PC-9 (cell line): ENCODE results near the gene LARP4B. TPM values are rescaled to one million over a fixed set of nuclear protein-coding genes. Genes with fewer than 3 reads are reported as not detected.

Experiments
- BruUV-seq: library from RNA; stranded (reverse); fragments of 400-500 nt; replicated peaks from 2 replicates; lab custom pipeline; 2021; lab: Mats Ljungman, UMichigan
- CTCF ChIA-PET: fragments of 300-600 bp; sonication (Branson Sonifier 250); formaldehyde crosslinking; loops from one replicate; lab custom pipeline; 2022; ENCODE audit warnings: antibody characterized with exemption; lab: Charles Lee
- POLR2A ChIA-PET: fragments of 300-600 bp; sonication (Branson Sonifier 250); formaldehyde crosslinking; loops from one replicate; lab custom pipeline; 2022; ENCODE audit warnings: antibody characterized with exemption; ENCODE audit not compliant: unreplicated experiment; lab: Charles Lee
- DNase-seq, 2 experiments: peaks; one replicate each; pipeline versions ENCODE4 v3.0.0 to v3.0.0-alpha.2; 2015 to 2022; ENCODE audit warnings: mixed read lengths in 1 of 2
- H2AFZ ChIP-seq: fragments of 200-600 bp; sonication (generic); 2 replicates; pipeline ENCODE4 v1.8.1; 2017; ENCODE audit warnings: antibody characterized with exemption
- H3F3A ChIP-seq: fragments of 200-600 bp; sonication (generic); 2 replicates; pipeline ENCODE4 v1.8.1; 2017; ENCODE audit warnings: antibody characterized with exemption, mild to moderate bottlenecking, low read depth; ENCODE audit not compliant: insufficient read depth
- H3K27ac ChIP-seq: fragments of 200-600 bp; sonication (generic); 2 replicates; pipeline ENCODE4 v1.6.1; 2016; ENCODE audit warnings: mixed run types
- H3K27me3 ChIP-seq: fragments of 200-600 bp; sonication (generic); 2 replicates; pipeline ENCODE4 v1.6.1; 2016; ENCODE audit warnings: low read depth, mixed run types; ENCODE audit not compliant: insufficient read depth
- H3K36me3 ChIP-seq: fragments of 200-600 bp; sonication (generic); 2 replicates; pipeline ENCODE4 v1.6.1; 2016; ENCODE audit warnings: low read depth, mixed run types
- H3K4me1 ChIP-seq: fragments of 200-600 bp; sonication (generic); replicated peaks from 2 replicates; pipeline ENCODE4 v1.6.1; 2016; ENCODE audit warnings: mixed run types; ENCODE audit not compliant: insufficient read depth
- H3K4me2 ChIP-seq: fragments of 200-600 bp; sonication (generic); 2 replicates; pipeline ENCODE4 v1.6.1; 2017; ENCODE audit warnings: mixed run types
- H3K4me3 ChIP-seq: fragments of 200-600 bp; sonication (generic); 2 replicates; pipeline ENCODE4 v1.6.1; 2016; ENCODE audit warnings: mixed run types
- H3K79me2 ChIP-seq: fragments of 200-600 bp; sonication (generic); 2 replicates; pipeline ENCODE4 v1.6.1; 2017; ENCODE audit warnings: low read depth, mixed run types
- H3K9me2 ChIP-seq: fragments of 200-600 bp; sonication (generic); 2 replicates; pipeline ENCODE4 v1.8.1; 2017; ENCODE audit warnings: mild to moderate bottlenecking; ENCODE audit not compliant: insufficient read depth
- H3K9me3 ChIP-seq: fragments of 200-600 bp; sonication (generic); 2 replicates; pipeline ENCODE4 v1.8.1; 2016; ENCODE audit warnings: low read depth; ENCODE audit not compliant: insufficient read depth
- H4K20me1 ChIP-seq: fragments of 200-600 bp; sonication (generic); 2 replicates; pipeline ENCODE4 v1.8.1; 2017; ENCODE audit not compliant: insufficient read depth
- CTCF ChIP-seq: fragments of 200-600 bp; sonication (generic); conservative IDR thresholded peaks from 2 replicates; pipeline ENCODE4 v1.6.1; 2017; ENCODE audit warnings: mixed run types, antibody characterized with exemption, mild to moderate bottlenecking, moderate library complexity
- EZH2 ChIP-seq: fragments of 200-600 bp; sonication (generic); IDR thresholded peaks from 2 replicates; pipeline ENCODE4 v1.8.0; 2017; ENCODE audit warnings: antibody characterized with exemption, low read depth
- intact Hi-C: fragments of 100-400 bp; cut with micrococcal nuclease; formaldehyde crosslinking; loops from one replicate; pipeline ENCODE4 v1.10.0; 2022; ENCODE audit not compliant: unreplicated experiment
- total RNA-seq: library from RNA; stranded (reverse); gene quantifications from 2 replicates; pipeline ENCODE4 v1.2.3, GENCODE V29; 2021

Gene LARP4B
- total RNA-seq, 1 experiment from 2014 or later, result 93.4 TPM

GRCh38 chr10:814536-815302 is 116.8 kb downstream of the LARP4B start:
- Histone ChIP-seq H3K36me3 (no peaks in the 10 kb centered on the region), H2AFZ (no peak overlapping the region), H3K9me2 (no peaks in the 10 kb centered on the region), H3K27ac (no peak overlapping the region), H3K79me2 (no peaks in the 10 kb centered on the region), H3K4me3 (no peak overlapping the region), H3K4me2 (no peak overlapping the region), H3F3A (no peaks in the 10 kb centered on the region), H4K20me1 (no peaks in the 10 kb centered on the region; the same call in 1 of the 2 replicates), H3K4me1 (no peaks in the 10 kb centered on the region), H3K27me3 (no peaks in the 10 kb centered on the region), H3K9me3 (no peaks in the 10 kb centered on the region)
- no TSS peak for BruUV-seq
- TF ChIP-seq CTCF (no peak), EZH2 (no peak)
- ChIA-PET CTCF (no interaction called here), POLR2A (interaction anchor here (0.6 kb wide), 1 partner anchor 9 kb away, joined by 4 read pairs; no protein-coding TSS in a partner anchor)
- intact Hi-C loops, result no loop called here
- no peak for DNase-seq

GRCh38 chr10:813286-813685 is 118.2 kb downstream of the LARP4B start:
- H3K4me3 ChIP-seq, result no peak overlapping the region
- H3K9me2 ChIP-seq, result no peaks in the 10 kb centered on the region
- ChIA-PET CTCF (interaction anchor here (0.7 kb wide), 1 partner anchor 510 kb away, joined by 16 read pairs; no protein-coding TSS in a partner anchor), POLR2A (no interaction called here)
- no peak for TF ChIP-seq EZH2
- TF ChIP-seq CTCF, result no peak
- H4K20me1 ChIP-seq, result no peaks in the 10 kb centered on the region; the same call in 1 of the 2 replicates
- no peaks in the 10 kb centered on the region for H3K27me3 ChIP-seq
- H3K9me3 ChIP-seq, result no peaks in the 10 kb centered on the region
- H3F3A ChIP-seq, result no peaks in the 10 kb centered on the region
- intact Hi-C loops, result no loop called here
- H2AFZ ChIP-seq, result no peak overlapping the region
- no peaks in the 10 kb centered on the region for H3K79me2 ChIP-seq
- no peak overlapping the region for H3K27ac ChIP-seq
- H3K4me2 ChIP-seq, result no peak overlapping the region
- no peaks in the 10 kb centered on the region for H3K4me1 ChIP-seq
- no peak for DNase-seq
- no peaks in the 10 kb centered on the region for H3K36me3 ChIP-seq
- no TSS peak for BruUV-seq

GRCh38 chr10:812787-813186 is 118.7 kb downstream of the LARP4B start:
- intact Hi-C loops, result no loop called here
- H3K27me3 ChIP-seq, result no peaks in the 10 kb centered on the region
- H3K36me3 ChIP-seq, result no peaks in the 10 kb centered on the region
- TF ChIP-seq EZH2, result no peak
- no peak for TF ChIP-seq CTCF
- no peaks in the 10 kb centered on the region for H3F3A ChIP-seq
- no peaks in the 10 kb centered on the region for H3K9me2 ChIP-seq
- BruUV-seq, result no TSS peak
- no peaks in the 10 kb centered on the region for H3K4me1 ChIP-seq
- no peak overlapping the region for H3K4me3 ChIP-seq
- no peak overlapping the region for H3K4me2 ChIP-seq
- no peaks in the 10 kb centered on the region for H3K79me2 ChIP-seq
- no peaks in the 10 kb centered on the region for H3K9me3 ChIP-seq
- no peak for DNase-seq
- no peak overlapping the region for H2AFZ ChIP-seq
- H3K27ac ChIP-seq, result no peak overlapping the region
- CTCF ChIA-PET, result no interaction called here
- H4K20me1 ChIP-seq, result no peaks in the 10 kb centered on the region; the same call in 1 of the 2 replicates
- POLR2A ChIA-PET, result no interaction called here
